Measurements from ENCODE around the gene PLA2G15.

PLA2G15 gene

DNA sequence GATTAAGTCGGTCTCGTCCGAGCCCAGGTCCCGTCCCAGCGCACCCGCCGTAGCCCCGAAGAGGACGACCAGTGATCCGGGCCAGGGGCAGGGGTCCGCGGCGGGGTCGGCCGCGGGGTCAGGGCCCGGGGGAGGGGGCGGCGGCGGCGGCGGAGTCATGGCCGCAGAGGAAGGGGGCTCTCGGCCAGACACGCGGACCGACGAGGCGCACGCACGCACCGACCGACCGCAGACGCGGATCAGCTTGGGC lies 9.4 kb upstream of the PLA2G15 start, which contains the start of gene ESRP2:
Gene ESRP2, minus strand, starts transcription at position 241 of the 250 bp plus-strand sequence. Its CDS starts 82 bp downstream, at position 159.
- Histone ChIP-seq H4K20me1 (ENCODE audit: control insufficient read depth, insufficient read depth, low read depth, low read length) (no peaks in the 10 kb centered on the region), H3F3A (ENCODE audit: control insufficient read depth, insufficient read depth) (no peaks in the 10 kb centered on the region; the same call in 1 of the 2 replicates), H3K36me3 (ENCODE audit: control insufficient read depth, low read length) (no peaks in the 10 kb centered on the region), H3K9me3 (ENCODE audit: control insufficient read depth, insufficient read depth, low read length) (no peaks in the 10 kb centered on the region), H3K4me3 (ENCODE audit: low read length) (peak within 1 kb of the TSS; percentile 68), H3K79me2 (ENCODE audit: control insufficient read depth, low read length) (no peaks in the 10 kb centered on the region), H3K4me1 (ENCODE audit: control insufficient read depth, low read length) (peaks cover 38% of the 10 kb centered on the region), H3K4me2 (ENCODE audit: low read length) (peak within 1 kb of the TSS; percentile 76), H3K9me2 (replicated peaks; ENCODE audit: control insufficient read depth, low read length) (no peaks in the 10 kb centered on the region), H3K27me3 (ENCODE audit: control insufficient read depth, low read length) (no peaks in the 10 kb centered on the region), H3K27ac (ENCODE audit: low read depth, low read length) (peak within 1 kb of the TSS; percentile 35; the same call in 1 of the 2 replicates)
- TF ChIP-seq, protein P1, sequence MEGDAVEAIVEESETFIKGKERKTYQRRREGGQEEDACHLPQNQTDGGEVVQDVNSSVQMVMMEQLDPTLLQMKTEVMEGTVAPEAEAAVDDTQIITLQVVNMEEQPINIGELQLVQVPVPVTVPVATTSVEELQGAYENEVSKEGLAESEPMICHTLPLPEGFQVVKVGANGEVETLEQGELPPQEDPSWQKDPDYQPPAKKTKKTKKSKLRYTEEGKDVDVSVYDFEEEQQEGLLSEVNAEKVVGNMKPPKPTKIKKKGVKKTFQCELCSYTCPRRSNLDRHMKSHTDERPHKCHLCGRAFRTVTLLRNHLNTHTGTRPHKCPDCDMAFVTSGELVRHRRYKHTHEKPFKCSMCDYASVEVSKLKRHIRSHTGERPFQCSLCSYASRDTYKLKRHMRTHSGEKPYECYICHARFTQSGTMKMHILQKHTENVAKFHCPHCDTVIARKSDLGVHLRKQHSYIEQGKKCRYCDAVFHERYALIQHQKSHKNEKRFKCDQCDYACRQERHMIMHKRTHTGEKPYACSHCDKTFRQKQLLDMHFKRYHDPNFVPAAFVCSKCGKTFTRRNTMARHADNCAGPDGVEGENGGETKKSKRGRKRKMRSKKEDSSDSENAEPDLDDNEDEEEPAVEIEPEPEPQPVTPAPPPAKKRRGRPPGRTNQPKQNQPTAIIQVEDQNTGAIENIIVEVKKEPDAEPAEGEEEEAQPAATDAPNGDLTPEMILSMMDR (IDR thresholded peaks at IDR 0.05; ENCODE audit: low read depth, low read length, poor library complexity, severe bottlenecking), result no peak
- TF ChIP-seq EZH2phosphoT487 (IDR thresholded peaks at IDR 0.05; ENCODE audit: borderline replicate concordance, low read length), result no peak

DNA sequence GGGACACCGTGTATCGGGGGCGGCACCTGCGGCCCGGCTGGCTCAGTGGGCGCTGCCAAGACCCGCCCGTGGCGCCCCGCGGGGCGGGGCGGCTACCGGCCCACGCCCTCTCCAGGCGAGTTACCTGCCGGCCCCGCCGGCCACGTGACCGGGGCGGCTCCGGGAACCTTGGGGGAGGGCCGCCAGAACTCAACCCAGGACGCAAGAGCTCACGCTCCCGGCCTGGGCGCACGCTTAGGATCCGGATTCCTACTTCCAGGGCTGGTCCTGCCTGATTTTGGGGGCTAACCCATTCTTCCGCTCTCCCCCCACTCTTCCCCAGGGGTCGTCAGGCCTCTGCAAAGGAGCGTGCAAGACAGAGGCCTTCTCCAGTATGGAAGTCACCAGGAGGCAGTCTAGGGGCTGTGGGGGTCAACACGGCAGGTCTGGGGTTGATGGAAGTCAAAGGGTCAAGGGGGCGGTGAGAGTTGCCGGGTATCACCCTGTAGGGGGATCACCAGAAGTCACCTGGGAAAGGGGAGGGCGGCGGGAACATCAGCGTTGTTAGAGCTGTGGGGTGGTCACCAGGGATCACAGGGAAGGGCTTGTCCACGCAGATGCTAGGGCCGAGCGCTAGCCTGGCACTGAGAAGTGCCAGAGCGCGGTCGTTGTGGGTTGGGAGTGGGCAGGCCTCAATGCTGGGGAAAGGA lies 8.9 kb upstream of the PLA2G15 start:
- Histone ChIP-seq H3K9me3 (ENCODE audit: control insufficient read depth, insufficient read depth, low read length) (no peaks in the 10 kb centered on the region), H3K4me2 (ENCODE audit: low read length) (peak overlapping the region; percentile 76), H3K4me3 (ENCODE audit: low read length) (peak overlapping the region; percentile 68), H3K9me2 (replicated peaks; ENCODE audit: control insufficient read depth, low read length) (no peaks in the 10 kb centered on the region), H3K36me3 (ENCODE audit: control insufficient read depth, low read length) (no peaks in the 10 kb centered on the region), H4K20me1 (ENCODE audit: control insufficient read depth, insufficient read depth, low read depth, low read length) (no peaks in the 10 kb centered on the region), H3K4me1 (ENCODE audit: control insufficient read depth, low read length) (peaks cover 38% of the 10 kb centered on the region), H3K27me3 (ENCODE audit: control insufficient read depth, low read length) (no peaks in the 10 kb centered on the region), H3K27ac (ENCODE audit: low read depth, low read length) (no peak overlapping the region), H3K79me2 (ENCODE audit: control insufficient read depth, low read length) (no peaks in the 10 kb centered on the region), H3F3A (ENCODE audit: control insufficient read depth, insufficient read depth) (no peaks in the 10 kb centered on the region; the same call in 1 of the 2 replicates)
- TF ChIP-seq, protein P1 (IDR thresholded peaks at IDR 0.05; ENCODE audit: low read depth, low read length, poor library complexity, severe bottlenecking), result no peak
- TF ChIP-seq EZH2phosphoT487 (IDR thresholded peaks at IDR 0.05; ENCODE audit: borderline replicate concordance, low read length), result no peak

DNA sequence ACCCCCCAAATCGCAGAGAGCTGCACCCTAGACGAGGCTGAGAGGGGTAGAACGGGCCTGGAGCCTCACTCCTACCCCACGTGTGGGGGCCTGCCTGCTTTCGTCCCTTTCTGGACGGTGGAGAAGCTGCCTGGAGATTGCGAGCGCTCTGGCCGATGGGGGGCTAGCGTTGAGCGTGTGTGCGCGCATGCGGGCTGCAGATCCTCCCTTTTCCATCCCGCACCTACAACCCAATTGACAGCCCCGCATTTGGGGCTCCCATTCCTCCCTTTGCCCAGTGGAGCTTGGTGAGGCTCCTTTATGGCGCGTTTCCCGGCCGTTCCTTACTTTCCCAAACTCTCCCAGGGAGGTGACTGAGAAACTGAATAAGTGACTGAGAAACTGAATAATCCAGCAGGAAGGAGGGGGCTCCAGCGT lies 8.3 kb upstream of the PLA2G15 start:
- H3K79me2 ChIP-seq (ENCODE audit: control insufficient read depth, low read length), result no peaks in the 10 kb centered on the region
- H4K20me1 ChIP-seq (ENCODE audit: control insufficient read depth, insufficient read depth, low read depth, low read length), result no peaks in the 10 kb centered on the region
- H3K4me2 ChIP-seq (ENCODE audit: low read length), result peak overlapping the region; percentile 76

More for the DNA sequence above, 8.3 kb upstream of the PLA2G15 start:
- Histone ChIP-seq H3K9me3 (ENCODE audit: control insufficient read depth, insufficient read depth, low read length) (no peaks in the 10 kb centered on the region), H3K9me2 (replicated peaks; ENCODE audit: control insufficient read depth, low read length) (no peaks in the 10 kb centered on the region), H3K27ac (ENCODE audit: low read depth, low read length) (peak overlapping the region; percentile 35; the same call in 1 of the 2 replicates), H3K27me3 (ENCODE audit: control insufficient read depth, low read length) (no peaks in the 10 kb centered on the region), H3K36me3 (ENCODE audit: control insufficient read depth, low read length) (no peaks in the 10 kb centered on the region), H3F3A (ENCODE audit: control insufficient read depth, insufficient read depth) (no peaks in the 10 kb centered on the region; the same call in 1 of the 2 replicates), H3K4me1 (ENCODE audit: control insufficient read depth, low read length) (peaks cover 38% of the 10 kb centered on the region), H3K4me3 (ENCODE audit: low read length) (peak overlapping the region; percentile 68)
- no peak for TF ChIP-seq EZH2phosphoT487 (IDR thresholded peaks at IDR 0.05; ENCODE audit: borderline replicate concordance, low read length)
- TF ChIP-seq, protein P1 (IDR thresholded peaks at IDR 0.05; ENCODE audit: low read depth, low read length, poor library complexity, severe bottlenecking), result no peak
